Airway epithelial cell (primary cell): ENCODE measurements around the gene IL27RA. TPM values are rescaled to one million over a fixed set of nuclear protein-coding genes. Genes with fewer than 3 reads are reported as not detected.

Source experiments
- total RNA-seq: library from RNA; depleted of rRNA; stranded (reverse); fragments of >200 nt; gene quantifications from 2 replicates; pipeline ENCODE4 v1.2.3, GENCODE V29; 2015

Gene IL27RA
- total RNA-seq, result 3.4 and 5.1 TPM in 2 replicates

GRCh38 chr19:14031719-14032480, at the start of gene IL27RA:
Gene IL27RA, plus strand, starts transcription at chr19:14031762. Its CDS starts 111 bp downstream, at chr19:14031873.

DNA sequence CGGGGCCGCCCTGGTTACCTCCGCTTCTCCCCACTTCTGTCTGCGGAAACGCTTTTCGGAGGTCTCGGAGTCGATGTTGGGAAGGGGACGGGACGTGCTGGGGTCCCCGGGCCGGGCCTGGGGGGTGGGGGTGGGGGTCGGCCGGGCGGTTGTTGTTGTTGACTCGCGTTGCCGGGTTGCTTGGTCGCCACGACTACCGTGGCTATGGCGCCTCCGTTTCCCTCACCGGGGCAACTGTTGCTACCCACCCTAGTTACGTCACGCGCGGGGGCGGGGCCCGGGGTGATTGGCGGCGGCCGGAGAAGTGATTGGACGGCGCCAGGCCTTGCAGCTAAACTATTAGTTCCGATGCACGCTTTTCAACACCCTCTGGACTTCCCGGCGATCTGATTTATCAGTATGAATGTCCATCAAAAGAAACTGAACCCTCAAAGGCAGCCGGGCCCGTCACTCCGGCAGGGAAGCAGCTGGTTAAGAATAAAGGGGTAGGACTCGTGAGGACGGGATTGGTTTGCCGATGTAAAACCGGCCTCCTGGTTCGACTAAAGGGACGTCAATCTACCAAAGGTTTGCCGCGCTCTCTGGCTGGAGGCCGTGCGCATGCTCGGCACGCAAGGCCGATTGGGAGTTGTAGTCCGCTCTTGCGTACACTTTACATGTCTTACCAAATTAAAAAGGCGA, 25.3 kb upstream of the IL27RA start, which contains the start of gene RFX1:
RFX1 (minus strand) TSS at position 236 of the 681 bp plus-strand sequence. CDS start 12,477 bp downstream, outside the sequence.

DNA sequence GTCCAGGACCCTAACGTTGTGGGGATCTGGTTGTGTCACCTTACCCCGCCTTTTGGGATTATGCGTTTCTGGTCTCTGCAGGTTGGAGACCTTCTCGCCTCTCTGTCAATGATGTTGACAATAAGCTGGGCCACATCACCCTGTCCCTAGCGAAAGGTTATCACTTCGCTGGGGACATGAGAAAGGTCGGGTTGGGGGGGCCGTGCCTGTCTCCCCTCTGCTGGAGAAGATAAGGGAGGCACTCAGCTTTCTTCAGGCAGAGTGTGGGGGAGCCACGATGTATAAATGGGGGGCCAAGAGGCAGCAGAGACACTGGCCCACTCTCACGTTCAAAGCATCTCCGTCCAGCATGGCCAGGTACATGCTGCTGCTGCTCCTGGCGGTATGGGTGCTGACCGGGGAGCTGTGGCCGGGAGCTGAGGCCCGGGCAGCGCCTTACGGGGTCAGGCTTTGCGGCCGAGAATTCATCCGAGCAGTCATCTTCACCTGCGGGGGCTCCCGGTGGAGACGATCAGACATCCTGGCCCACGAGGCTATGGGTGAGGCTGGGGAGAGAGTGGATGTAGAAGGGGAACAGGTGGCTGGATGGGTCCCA, 3.6 kb upstream of the IL27RA start, which contains the start of gene RLN3:
RLN3 (plus strand) TSS at position 293 of the 595 bp plus-strand sequence; CDS start at position 350, 57 bp downstream.

GRCh38 chr19:14061751-14062557, 30.4 kb downstream of the IL27RA start, which contains the start of gene PALM3:
Gene PALM3, minus strand, starts transcription at chr19:14062076. Its CDS starts 96 bp downstream, at chr19:14061980.

DNA sequence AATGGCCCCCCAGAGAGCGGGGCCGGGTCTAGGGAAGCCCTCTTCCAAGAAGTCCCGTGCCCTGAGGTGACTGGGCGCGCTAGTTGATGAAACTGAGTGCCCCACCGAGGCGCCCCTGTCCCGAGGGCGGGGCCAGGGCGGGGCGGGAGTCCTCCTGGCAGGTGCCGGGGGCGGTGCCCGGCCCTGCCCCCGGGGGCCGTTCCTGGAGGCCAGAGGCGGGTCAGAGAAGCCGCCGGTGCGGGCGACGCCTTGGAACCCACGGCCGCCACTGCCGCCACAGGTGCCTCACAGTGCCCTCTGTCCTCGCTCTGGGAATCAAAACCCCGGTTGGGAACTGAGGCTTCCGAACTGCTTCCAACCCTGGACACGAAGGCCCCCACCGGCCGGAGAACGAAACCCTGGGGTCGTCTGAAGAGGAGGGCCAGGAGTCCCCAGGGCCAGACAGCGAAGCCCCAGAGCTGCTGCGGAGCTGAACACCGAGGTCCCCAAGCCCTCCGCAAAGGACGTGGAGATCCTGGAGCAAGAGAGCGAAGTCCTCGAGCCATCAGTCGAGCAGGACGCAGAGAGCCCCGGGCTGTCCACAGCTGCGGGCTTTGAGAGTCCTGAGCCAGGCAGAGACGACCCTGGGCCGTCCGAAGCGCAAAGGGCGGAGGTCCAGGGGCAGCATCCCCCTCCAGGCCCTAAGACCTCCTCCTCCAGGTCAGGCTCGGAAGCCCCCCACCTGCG, 41.1 kb downstream of the IL27RA start, which contains the start of gene MISP3:
MISP3 (plus strand) TSS at position 252 of the 726 bp plus-strand sequence. CDS start 524 bp downstream, outside the sequence.

DNA sequence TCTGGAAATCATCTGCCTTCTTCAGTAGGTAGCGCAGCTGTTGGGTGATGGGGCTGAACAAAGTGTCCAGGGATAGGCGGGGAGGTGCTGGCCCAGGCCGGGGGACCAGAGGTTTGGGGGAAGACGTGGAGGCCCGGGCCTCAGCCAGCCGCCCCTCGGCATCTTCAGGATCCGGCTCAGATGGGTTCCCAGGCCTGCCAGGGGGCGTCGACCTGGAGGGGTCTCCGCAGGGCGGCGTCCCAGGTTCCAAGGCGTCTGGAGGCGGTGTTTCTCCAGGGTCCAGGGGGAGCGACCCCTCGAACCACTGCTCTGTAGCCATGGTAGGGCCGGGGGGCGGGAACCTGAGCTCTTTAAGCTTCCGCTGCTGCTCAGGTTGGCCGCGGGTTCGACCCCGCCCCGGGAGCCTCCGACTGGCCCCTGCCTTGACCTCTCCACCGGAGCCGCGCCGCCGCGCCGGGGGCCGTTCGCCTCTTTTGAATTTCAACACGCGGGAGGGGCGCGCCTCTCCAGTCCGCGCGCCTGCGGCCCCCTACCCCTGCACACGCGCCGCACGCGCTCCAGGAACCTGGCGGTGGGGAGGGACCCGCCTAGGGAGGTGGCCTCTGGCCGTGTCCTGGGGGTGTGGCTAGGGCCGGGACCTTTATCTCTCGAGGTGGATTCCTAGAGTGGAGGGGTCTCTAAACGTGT, 53.9 kb downstream of the IL27RA start, which contains the start of gene C19orf67:
C19orf67 (minus strand) TSS at position 475 of the 687 bp plus-strand sequence; CDS start at position 319, 156 bp downstream.

GRCh38 chr19:14090509-14091080, 59.0 kb downstream of the IL27RA start, which contains the start of gene SAMD1:
Gene SAMD1, minus strand, starts transcription at chr19:14090751.

Other genes starting within 250 kb of the IL27RA start
- 6.9 and 7.1 TPM in 2 replicates for gene ZSWIM4, start 236.3 kb upstream of the IL27RA start, total RNA-seq
- not detected in 2 replicates for gene NANOS3, start 154.6 kb upstream of the IL27RA start, total RNA-seq
- gene BRME1, start 125.6 kb upstream of the IL27RA start, total RNA-seq, result 0.99 and 5.7 TPM in 2 replicates
- gene CC2D1A, start 125.6 kb upstream of the IL27RA start, total RNA-seq, result 24.8 and 37.5 TPM in 2 replicates
- gene PODNL1, start 93.3 kb upstream of the IL27RA start, total RNA-seq, result 2.6 and 7.2 TPM in 2 replicates
- 22.8 and 32.9 TPM in 2 replicates for gene DCAF15, start 79.3 kb upstream of the IL27RA start, total RNA-seq
- gene RFX1, start 25.4 kb upstream of the IL27RA start, total RNA-seq, result 4.2 and 5.6 TPM in 2 replicates
- not detected in 2 replicates for gene RLN3, start 3.6 kb upstream of the IL27RA start, total RNA-seq
- gene PALM3, start 30.3 kb downstream of the IL27RA start, total RNA-seq, result 0.07 TPM in 1 of 2 replicates, not detected in the other
- gene MISP3, start 41.0 kb downstream of the IL27RA start, total RNA-seq, result 2.3 and 2.6 TPM in 2 replicates
- not detected in 2 replicates for gene C19orf67, start 54.0 kb downstream of the IL27RA start, total RNA-seq
- 48.9 and 52.2 TPM in 2 replicates for gene SAMD1, start 59.0 kb downstream of the IL27RA start, total RNA-seq
- 51.5 and 51.9 TPM in 2 replicates for gene PRKACA, start 86.0 kb downstream of the IL27RA start, total RNA-seq
- 35.2 and 71.2 TPM in 2 replicates for gene ASF1B, start 104.8 kb downstream of the IL27RA start, total RNA-seq
- gene ADGRL1, start 174.4 kb downstream of the IL27RA start, total RNA-seq, result 10.1 and 16.3 TPM in 2 replicates